K562 (cell line): Measurements from ENCODE around the gene DHDH. TPM values are rescaled to one million over a fixed set of nuclear protein-coding genes. Genes with fewer than 3 reads are reported as not detected.

Experiments
- ARID3B ChIP-seq: fragments of 250-450 bp; sonication (Bioruptor Pico); IDR thresholded peaks from 2 replicates; pipeline ENCODE4 v1.4.0; 2020; ENCODE audit warnings: borderline replicate concordance
- CBX3 ChIP-seq, 2 experiments: IDR thresholded peaks; 1 replicate in 1 of 2; 2 replicates in 1 of 2; pipeline ENCODE4 v1.6.1; 2012; ENCODE audit warnings: inconsistent platforms in 2 of 2, low read length in 2 of 2, borderline replicate concordance in 1 of 2, control low read depth in 1 of 2
- CEBPB ChIP-seq: fragments of 450-650 bp; IDR thresholded peaks from 2 replicates; pipeline ENCODE4 v1.6.1; 2016; ENCODE audit warnings: missing genetic modification characterization, missing compliant biosample characterization
- CREB1 ChIP-seq, 2 experiments: sonication (generic) in 1 of 2; formaldehyde crosslinking in 1 of 2; IDR thresholded peaks; 2 replicates each; pipeline versions ENCODE4 v1.6.1 to v1.8.0; 2012 to 2022; ENCODE audit warnings: inconsistent platforms in 1 of 2, mild to moderate bottlenecking in 1 of 2, missing genetic modification reagents in 1 of 2, moderate library complexity in 1 of 2
- CREB3L1 ChIP-seq: fragments of 450-650 bp; IDR thresholded peaks from 2 replicates; pipeline ENCODE4 v1.6.1; 2014; ENCODE audit warnings: low read depth, mild to moderate bottlenecking, moderate library complexity, borderline replicate concordance
- FOSL1 ChIP-seq: fragments of 200-800 bp; sonication (Bioruptor generic); conservative IDR thresholded peaks from 2 replicates; pipeline ENCODE4 v1.6.1; 2016; ENCODE audit warnings: missing genetic modification characterization, missing compliant biosample characterization
- FOXJ3 ChIP-seq: sonication (generic); formaldehyde crosslinking; IDR thresholded peaks from 2 replicates; pipeline ENCODE4 v1.4.0; 2020; ENCODE audit warnings: mild to moderate bottlenecking, missing genetic modification reagents
- GTF2B ChIP-seq: IDR thresholded peaks from 2 replicates; pipeline ENCODE4 v1.6.1; 2011; ENCODE audit not compliant: insufficient read length; ENCODE audit errors: extremely low read depth
- HMGXB4 ChIP-seq: sonication (generic); formaldehyde crosslinking; IDR thresholded peaks from 2 replicates; pipeline ENCODE4 v1.8.1; 2023; ENCODE audit warnings: mild to moderate bottlenecking, missing genetic modification reagents
- MTA2 ChIP-seq: fragments of 450-650 bp; IDR thresholded peaks from 2 replicates; pipeline ENCODE4 v1.6.1; 2016; ENCODE audit warnings: low read depth
- MTA3 ChIP-seq: fragments of 450-650 bp; formaldehyde crosslinking; IDR thresholded peaks from 2 replicates; pipeline ENCODE4 v1.6.1; 2017; ENCODE audit warnings: mild to moderate bottlenecking, borderline replicate concordance
- NFIC ChIP-seq: fragments of 450-650 bp; IDR thresholded peaks from 2 replicates; pipeline ENCODE4 v1.6.1; 2017; ENCODE audit warnings: mild to moderate bottlenecking, inconsistent platforms
- PREB ChIP-seq: sonication (generic); formaldehyde crosslinking; IDR thresholded peaks from 2 replicates; pipeline ENCODE4 v1.8.1; 2023; ENCODE audit warnings: mild to moderate bottlenecking, missing genetic modification reagents
- ZNF263 ChIP-seq: sonication (generic); formaldehyde crosslinking; IDR thresholded peaks from 2 replicates; pipeline ENCODE4 v1.8.0; 2022; ENCODE audit warnings: mild to moderate bottlenecking, missing genetic modification reagents, borderline replicate concordance
- ZNF740 ChIP-seq, 3 experiments: fragments of 200-800 bp in 1 of 3; sonication (Bioruptor generic) in 1 of 3; sonication (generic) in 1 of 3; formaldehyde crosslinking in 1 of 3; IDR thresholded peaks; 2 replicates each; pipeline versions ENCODE4 v1.6.1 to v1.8.0; 2016 to 2022; ENCODE audit warnings: mild to moderate bottlenecking in 2 of 3, missing compliant biosample characterization in 2 of 3, missing genetic modification characterization in 2 of 3, missing genetic modification reagents in 1 of 3
- polyA plus RNA-seq, 8 experiments: library from polyadenylated mRNA; depleted of rRNA in 4 of 8; stranded (reverse) in 5 of 8; unstranded in 3 of 8; fragments of >200 nt; fragmentation: Nextera tagmentation in 2 of 8; fragmentation: Illumina TruSeq in 1 of 8; extraction: Ambion mirVana in 2 of 8; extraction: Trizol in 1 of 8; gene quantifications; 2 replicates each; pipeline versions ENCODE4 v1.2.1 to v1.2.3, GENCODE V29; 2011 to 2014; ENCODE audit warnings: inconsistent platforms in 1 of 8, missing spikeins in 1 of 8
- total RNA-seq, 7 experiments: library from RNA; depleted of rRNA in 6 of 7; stranded (reverse); fragments of >200 nt in 6 of 7; fragmentation: Illumina TruSeq in 2 of 7; extraction: Trizol in 2 of 7; gene quantifications; 2 replicates each; pipeline versions ENCODE4 v1.2.1 to v1.2.3, GENCODE V29; 2011 to 2021; ENCODE audit warnings: low replicate concordance in 1 of 7
- TF ChIP-seq, protein P1 (sequence below): fragments of 250-450 bp; sonication (Bioruptor Pico); IDR thresholded peaks from 2 replicates; pipeline ENCODE4 v1.5.0; 2020; ENCODE audit warnings: mild to moderate bottlenecking, borderline replicate concordance

Gene DHDH
- total and polyA plus RNA-seq, 9 of the 15 experiments (the other 6 are each of a cell fraction or from before 2014, with no cell fraction given), result 0.37 to 1.9 (median 0.87) TPM

DNA sequence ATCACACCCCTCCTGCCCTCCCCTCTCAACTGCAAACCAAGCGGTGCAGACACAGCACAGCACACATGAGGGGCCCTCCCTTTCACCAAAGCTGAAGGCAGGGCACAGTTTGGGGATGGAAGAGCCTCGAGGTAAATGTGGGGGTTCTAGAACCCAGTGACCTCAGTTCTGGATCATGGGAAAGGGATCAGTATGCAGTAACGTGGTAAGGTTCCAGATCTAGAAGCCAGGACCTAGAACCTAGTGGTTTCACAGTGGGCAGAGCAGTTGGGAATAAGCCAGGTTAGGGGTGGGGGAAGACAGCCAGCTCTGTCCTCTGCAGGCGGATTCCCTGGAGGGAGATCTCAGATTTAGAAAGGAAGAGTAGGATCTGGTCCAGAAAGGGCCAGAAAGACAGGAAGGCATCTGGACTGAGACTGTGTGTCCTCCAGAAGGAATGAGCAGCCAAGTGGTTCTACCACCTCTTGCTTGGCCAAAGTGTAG, 34.7 kb downstream of the DHDH start (continued):
- TF ChIP-seq CREB3L1 (peak; percentile 98), CEBPB (no peak), ARID3B (no peak), FOSL1 (tag) (no peak), FOXJ3 (no peak), ZNF740 (CRISPR knock-in tag; IDR thresholded peaks at IDR 0.05) (no peak), ZNF740 (tag; IDR thresholded peaks at IDR 0.05) (0 out of 4 replicates have a peak, but pooled peaks of 1 of the 2 experiments have one; percentile 26), MTA3 (no peak), GTF2B (no peak), PREB (CRISPR knock-in tag) (0 out of 2 replicates have a peak, but pooled peaks have one; percentile 38), CBX3 (IDR thresholded peaks at IDR 0.05; ENCODE audit: borderline replicate concordance in 1 of 2, low read length in 2 of 2) (no peak), CREB1 (IDR thresholded peaks at IDR 0.05) (no peak), CREB1 (CRISPR knock-in tag; IDR thresholded peaks at IDR 0.05) (no peak), MTA2 (no peak), HMGXB4 (CRISPR knock-in tag) (no peak), ZNF263 (CRISPR knock-in tag) (no peak), NFIC (peak; percentile 30; the same call in 1 of the 2 replicates)
- TF ChIP-seq, protein P1, sequence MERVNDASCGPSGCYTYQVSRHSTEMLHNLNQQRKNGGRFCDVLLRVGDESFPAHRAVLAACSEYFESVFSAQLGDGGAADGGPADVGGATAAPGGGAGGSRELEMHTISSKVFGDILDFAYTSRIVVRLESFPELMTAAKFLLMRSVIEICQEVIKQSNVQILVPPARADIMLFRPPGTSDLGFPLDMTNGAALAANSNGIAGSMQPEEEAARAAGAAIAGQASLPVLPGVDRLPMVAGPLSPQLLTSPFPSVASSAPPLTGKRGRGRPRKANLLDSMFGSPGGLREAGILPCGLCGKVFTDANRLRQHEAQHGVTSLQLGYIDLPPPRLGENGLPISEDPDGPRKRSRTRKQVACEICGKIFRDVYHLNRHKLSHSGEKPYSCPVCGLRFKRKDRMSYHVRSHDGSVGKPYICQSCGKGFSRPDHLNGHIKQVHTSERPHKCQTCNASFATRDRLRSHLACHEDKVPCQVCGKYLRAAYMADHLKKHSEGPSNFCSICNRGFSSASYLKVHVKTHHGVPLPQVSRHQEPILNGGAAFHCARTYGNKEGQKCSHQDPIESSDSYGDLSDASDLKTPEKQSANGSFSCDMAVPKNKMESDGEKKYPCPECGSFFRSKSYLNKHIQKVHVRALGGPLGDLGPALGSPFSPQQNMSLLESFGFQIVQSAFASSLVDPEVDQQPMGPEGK (CRISPR knock-in tag), result no peak
